HepG2 (cell line): ENCODE results near the gene RANBP17. TPM values are rescaled to one million over a fixed set of nuclear protein-coding genes. Genes with fewer than 3 reads are reported as not detected.
"Not testable (repeated sequence)": the region's sequence is repeated elsewhere in the genome, so short reads cannot be mapped to it uniquely, and the experiment has no call there.

ENCODE experiments used
- ATAC-seq: fragments of 200-7000 bp; cut with Tn5 transposase; 3 replicates; pipeline ENCODE4 v1.9.1; 2020; ENCODE audit warnings: mild to moderate bottlenecking, moderate library complexity
- BruUV-seq: library from RNA; stranded (reverse); fragments of 400-500 nt; replicated peaks from 2 replicates; lab custom pipeline; 2021; lab: Mats Ljungman, UMichigan
- CTCF ChIA-PET: fragments of 300-600 bp; formaldehyde crosslinking; extraction: SDS; loops from one replicate; lab custom pipeline; 2021; ENCODE audit warnings: low total read pairs, inconsistent platforms, low intra/inter-chr PET ratio; lab: Yijun Ruan, JAX
- POLR2A ChIA-PET: fragments of 350-600 bp; sonication (Branson Sonifier 250); formaldehyde crosslinking; loops from one replicate; lab custom pipeline; 2020; ENCODE audit warnings: antibody characterized with exemption, inconsistent platforms; lab: Yijun Ruan, JAX
- DNase-seq: peaks from one replicate; pipeline ENCODE4 v3.0.0-alpha.2; 2015; ENCODE audit warnings: low spot score
- FAIRE-seq: peaks from 3 replicates; lab custom pipeline; 2011; peaks lifted over from hg19 to GRCh38; lab: Jason Lieb, UNC
- H2AFZ ChIP-seq: one replicate; pipeline ENCODE4 v1.6.1; 2011; ENCODE audit warnings: low read length, inconsistent platforms
- H3K27ac ChIP-seq: fragments of 300-600 bp; 3 replicates; pipeline ENCODE4 v1.8.0; 2011; ENCODE audit warnings: mixed run types, mild to moderate bottlenecking, mixed read lengths, low read length, inconsistent platforms; ENCODE audit not compliant: insufficient read depth; ENCODE audit errors: extremely low read length
- H3K27me3 ChIP-seq, 2 experiments: fragments of 200-600 bp in 1 of 2; 2 replicates in 1 of 2; 3 replicates in 1 of 2; pipeline versions ENCODE4 v1.6.0 to v1.8.0; 2011; ENCODE audit warnings: low read length in 2 of 2, mild to moderate bottlenecking in 2 of 2, moderate library complexity in 2 of 2, inconsistent platforms in 1 of 2; ENCODE audit not compliant: insufficient read depth in 2 of 2, control insufficient read depth in 1 of 2
- H3K36me3 ChIP-seq, 2 experiments: fragments of 200-600 bp in 1 of 2; replicated peaks in 1 of 2; 2 replicates in 1 of 2; 3 replicates in 1 of 2; pipeline versions ENCODE4 v1.5.1 to v1.8.0; 2011; ENCODE audit warnings: low read length in 2 of 2, inconsistent platforms in 1 of 2; ENCODE audit not compliant: insufficient read depth in 2 of 2, control insufficient read depth in 1 of 2
- H3K4me1 ChIP-seq: 2 replicates; pipeline ENCODE4 v1.5.1; 2012; ENCODE audit warnings: low read length, inconsistent platforms; ENCODE audit not compliant: insufficient read depth
- H3K4me2 ChIP-seq: 2 replicates; pipeline ENCODE4 v1.6.0; 2011; ENCODE audit warnings: low read depth, low read length, inconsistent platforms
- H3K4me3 ChIP-seq, 3 experiments: fragments of 200-600 bp in 1 of 3; sonication (generic), shearing (Covaris generic) in 1 of 3; replicated peaks in 1 of 3; 2 replicates each; pipeline ENCODE4 v1.5.1; 2011 to 2016; ENCODE audit warnings: low read length in 3 of 3, inconsistent platforms in 2 of 3, low read depth in 2 of 3, mild to moderate bottlenecking in 2 of 3, control low read depth in 1 of 3, mixed read lengths in 1 of 3; ENCODE audit not compliant: insufficient read depth in 1 of 3
- H3K79me2 ChIP-seq: one replicate; pipeline ENCODE4 v1.6.1; 2011; ENCODE audit warnings: low read length, inconsistent platforms; ENCODE audit not compliant: insufficient read depth
- H3K9ac ChIP-seq: 2 replicates; pipeline ENCODE4 v1.6.0; 2011; ENCODE audit warnings: mild to moderate bottlenecking, low read depth, low read length, inconsistent platforms; ENCODE audit not compliant: insufficient read depth
- H3K9me3 ChIP-seq: 2 replicates; pipeline ENCODE4 v1.5.1; 2012; ENCODE audit warnings: mild to moderate bottlenecking, low read length
- H4K20me1 ChIP-seq: 2 replicates; pipeline ENCODE4 v1.6.0; 2011; ENCODE audit warnings: inconsistent platforms, mild to moderate bottlenecking, low read length, moderate library complexity; ENCODE audit not compliant: insufficient read depth
- AHR ChIP-seq: IDR thresholded peaks from 2 replicates; pipeline ENCODE4 v1.6.1; 2018; ENCODE audit warnings: missing genetic modification reagents, missing compliant biosample characterization
- CBX2 ChIP-seq, 2 experiments: fragments of 200-600 bp in 1 of 2; sonication (generic); formaldehyde crosslinking in 1 of 2; IDR thresholded peaks; 2 replicates each; pipeline versions ENCODE4 v1.7.0 to v1.8.1; 2018 to 2022; ENCODE audit warnings: low read depth in 2 of 2, low read length in 1 of 2, mild to moderate bottlenecking in 1 of 2, missing genetic modification reagents in 1 of 2
- FOXM1 ChIP-seq: sonication (generic); formaldehyde crosslinking; IDR thresholded peaks from 2 replicates; pipeline ENCODE4 v1.5.0; 2020; ENCODE audit warnings: missing genetic modification reagents
- GATA4 ChIP-seq: sonication (generic); IDR thresholded peaks from 2 replicates; pipeline ENCODE4 v1.6.1; 2016; ENCODE audit warnings: antibody characterized with exemption, low read depth, borderline replicate concordance
- HNRNPK ChIP-seq: fragments of 200-400 bp; formaldehyde crosslinking; IDR thresholded peaks from 2 replicates; pipeline ENCODE4 v1.6.1; 2018; ENCODE audit warnings: low read length, low read depth, moderate library complexity, mild to moderate bottlenecking; ENCODE audit not compliant: poor library complexity, severe bottlenecking
- IKZF5 ChIP-seq: IDR thresholded peaks from 2 replicates; pipeline ENCODE4 v1.6.1; 2018; ENCODE audit warnings: missing genetic modification reagents, mild to moderate bottlenecking, missing compliant biosample characterization
- MBD4 ChIP-seq: IDR thresholded peaks from 2 replicates; pipeline ENCODE4 v1.6.1; 2012; ENCODE audit warnings: low read length, inconsistent platforms, borderline replicate concordance
- NAIF1 ChIP-seq: sonication (generic); formaldehyde crosslinking; IDR thresholded peaks from 2 replicates; pipeline ENCODE4 v1.5.0; 2020; ENCODE audit warnings: mild to moderate bottlenecking, missing genetic modification reagents, borderline replicate concordance
- RFXAP ChIP-seq: sonication (generic); formaldehyde crosslinking; IDR thresholded peaks from 2 replicates; pipeline ENCODE4 v1.4.0; 2020; ENCODE audit warnings: missing genetic modification reagents, borderline replicate concordance
- SAP130 ChIP-seq: IDR thresholded peaks from 2 replicates; pipeline ENCODE4 v1.6.1; 2016; ENCODE audit warnings: low read depth
- ZKSCAN1 ChIP-seq: fragments of 150-350 bp; IDR thresholded peaks from 2 replicates; pipeline ENCODE4 v1.6.1; 2014; ENCODE audit warnings: low read length
- ZNF354B ChIP-seq: sonication (generic); formaldehyde crosslinking; IDR thresholded peaks from 2 replicates; pipeline ENCODE4 v1.8.0; 2022; ENCODE audit warnings: mild to moderate bottlenecking, missing genetic modification reagents
- ZNF431 ChIP-seq: sonication (generic); formaldehyde crosslinking; IDR thresholded peaks from 2 replicates; pipeline ENCODE4 v1.9.0; 2022; ENCODE audit warnings: missing genetic modification reagents, low read depth, mild to moderate bottlenecking, borderline replicate concordance
- ZNF598 ChIP-seq: sonication (generic); formaldehyde crosslinking; IDR thresholded peaks from 2 replicates; pipeline ENCODE4 v1.5.1; 2020; ENCODE audit warnings: mild to moderate bottlenecking, missing genetic modification reagents, borderline replicate concordance
- ZNF644 ChIP-seq: IDR thresholded peaks from 2 replicates; pipeline ENCODE4 v1.6.1; 2016; ENCODE audit warnings: low read depth
- ZNF770 ChIP-seq: sonication (generic); formaldehyde crosslinking; IDR thresholded peaks from 2 replicates; pipeline ENCODE4 v1.5.0; 2020; ENCODE audit warnings: mild to moderate bottlenecking, missing genetic modification reagents
- WGBS: methylation state at CpG from one replicate; pipeline ENCODE4 v1.1.6; 2017; ENCODE audit warnings: low lambda C conversion rate; 5-methylcytosine and 5-hydroxymethylcytosine counted together
- in situ Hi-C: cut with HindIII; loops from 2 replicates; pipeline ENCODE4 v1.10.0; 2017; ENCODE audit warnings: low pct_unique_long_range_greater_than_20kb; ENCODE audit not compliant: extremely low pct_ligation_motif_present
- intact Hi-C: fragments of 100-400 bp; cut with micrococcal nuclease; formaldehyde crosslinking; loops from one replicate; pipeline ENCODE4 v1.10.0; 2022; ENCODE audit not compliant: unreplicated experiment
- polyA plus RNA-seq, 8 experiments: library from polyadenylated mRNA; depleted of rRNA in 3 of 8; stranded (reverse) in 7 of 8; unstranded in 1 of 8; fragments of >200 nt; fragmentation: Illumina TruSeq in 4 of 8; extraction: Trizol in 4 of 8; gene quantifications; 2 replicates each; pipeline versions ENCODE4 v1.2.1 to v1.2.3, GENCODE V29; 2011 to 2016; ENCODE audit warnings: low read depth in 4 of 8, missing spikeins in 1 of 8, mixed read lengths in 1 of 8; ENCODE audit not compliant: insufficient read depth in 1 of 8
- total RNA-seq, 5 experiments: library from RNA; depleted of rRNA; stranded (reverse); fragments of >200 nt; fragmentation: Illumina TruSeq; extraction: Trizol; gene quantifications; 2 replicates each; pipeline ENCODE4 v1.2.3, GENCODE V29; 2016; ENCODE audit warnings: low read depth in 1 of 5
- TF ChIP-seq, protein P1 (sequence below): sonication (generic); formaldehyde crosslinking; IDR thresholded peaks from 2 replicates; pipeline ENCODE4 v1.4.0; 2020; ENCODE audit warnings: mild to moderate bottlenecking, missing genetic modification reagents, borderline replicate concordance

The RANBP17 gene
- total and polyA plus RNA-seq, 2 of the 13 experiments (the other 11 are each of a cell fraction or from before 2014, with no cell fraction given) = not detected

DNA sequence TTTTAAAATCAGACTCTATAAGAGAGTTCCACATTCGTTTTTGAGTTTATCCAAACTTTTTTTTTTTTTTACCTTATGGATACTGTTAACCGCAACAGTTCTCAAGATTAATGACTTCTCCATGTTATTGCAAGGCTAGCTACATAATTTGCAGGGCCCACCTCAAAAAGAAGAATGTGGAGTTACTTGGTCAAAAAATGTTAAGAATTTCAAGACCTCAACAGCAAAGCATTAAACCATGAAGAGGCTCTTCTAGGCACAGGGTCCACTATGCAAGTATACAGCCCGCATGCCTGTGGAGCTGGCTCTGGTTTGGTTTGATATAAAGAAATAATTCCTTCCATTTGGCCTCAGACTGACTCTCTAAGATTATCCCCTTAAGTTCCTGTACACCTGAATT lies 313.9 kb downstream of the RANBP17 start:
- no peaks in the 10 kb centered on the region for H4K20me1 ChIP-seq
- 44% methylated on average over 3 of the region's 3 CpGs for WGBS
- no peak for ATAC-seq
- BruUV-seq = no TSS peak
- no peak overlapping the region for H2AFZ ChIP-seq
- no peak overlapping the region for H3K27ac ChIP-seq
- intact Hi-C loops (no loop called here), in situ Hi-C loops (no loop called here)
- H3K4me3 ChIP-seq = no peak overlapping the region
- TF ChIP-seq IKZF5 (CRISPR knock-in tag) = no peak
- TF ChIP-seq, protein P1, sequence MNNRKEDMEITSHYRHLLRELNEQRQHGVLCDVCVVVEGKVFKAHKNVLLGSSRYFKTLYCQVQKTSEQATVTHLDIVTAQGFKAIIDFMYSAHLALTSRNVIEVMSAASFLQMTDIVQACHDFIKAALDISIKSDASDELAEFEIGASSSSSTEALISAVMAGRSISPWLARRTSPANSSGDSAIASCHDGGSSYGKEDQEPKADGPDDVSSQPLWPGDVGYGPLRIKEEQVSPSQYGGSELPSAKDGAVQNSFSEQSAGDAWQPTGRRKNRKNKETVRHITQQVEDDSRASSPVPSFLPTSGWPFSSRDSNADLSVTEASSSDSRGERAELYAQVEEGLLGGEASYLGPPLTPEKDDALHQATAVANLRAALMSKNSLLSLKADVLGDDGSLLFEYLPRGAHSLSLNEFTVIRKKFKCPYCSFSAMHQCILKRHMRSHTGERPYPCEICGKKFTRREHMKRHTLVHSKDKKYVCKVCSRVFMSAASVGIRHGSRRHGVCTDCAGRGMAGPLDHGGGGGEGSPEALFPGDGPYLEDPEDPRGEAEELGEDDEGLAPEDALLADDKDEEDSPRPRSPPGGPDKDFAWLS (CRISPR knock-in tag) = no peak
- no peak for TF ChIP-seq NAIF1 (CRISPR knock-in tag)
- TF ChIP-seq MBD4 = no peak
- TF ChIP-seq RFXAP = no peak
- TF ChIP-seq ZNF598 = no peak
- no peak for TF ChIP-seq HNRNPK
- TF ChIP-seq CBX2 (IDR thresholded peaks at IDR 0.05; ENCODE audit: low read depth, low read length) = no peak
- no peak for TF ChIP-seq CBX2 (CRISPR knock-in tag; IDR thresholded peaks at IDR 0.05; ENCODE audit: low read depth)
- TF ChIP-seq GATA4 = no peak
- no peak for TF ChIP-seq ZNF770 (CRISPR knock-in tag)
- TF ChIP-seq ZNF431 (CRISPR knock-in tag) = no peak
- TF ChIP-seq ZNF644 (CRISPR knock-in tag) = no peak
- no peak for TF ChIP-seq ZNF354B
- TF ChIP-seq FOXM1 (CRISPR knock-in tag) = no peak
- no peak for TF ChIP-seq SAP130 (CRISPR knock-in tag)
- TF ChIP-seq AHR (CRISPR knock-in tag) = no peak
- TF ChIP-seq ZKSCAN1 = no peak
- no peaks in the 10 kb centered on the region for H3K79me2 ChIP-seq
- H3K9me3 ChIP-seq = no peaks in the 10 kb centered on the region
- H3K36me3 ChIP-seq = no peaks in the 10 kb centered on the region
- no peak for FAIRE-seq
- CTCF ChIA-PET = no interaction called here
- no peaks in the 10 kb centered on the region for H3K4me1 ChIP-seq
- H3K27me3 ChIP-seq = no peaks in the 10 kb centered on the region
- POLR2A ChIA-PET = no interaction called here
- no peak for DNase-seq
- no peak overlapping the region for H3K4me2 ChIP-seq
- no peak overlapping the region for H3K9ac ChIP-seq

DNA sequence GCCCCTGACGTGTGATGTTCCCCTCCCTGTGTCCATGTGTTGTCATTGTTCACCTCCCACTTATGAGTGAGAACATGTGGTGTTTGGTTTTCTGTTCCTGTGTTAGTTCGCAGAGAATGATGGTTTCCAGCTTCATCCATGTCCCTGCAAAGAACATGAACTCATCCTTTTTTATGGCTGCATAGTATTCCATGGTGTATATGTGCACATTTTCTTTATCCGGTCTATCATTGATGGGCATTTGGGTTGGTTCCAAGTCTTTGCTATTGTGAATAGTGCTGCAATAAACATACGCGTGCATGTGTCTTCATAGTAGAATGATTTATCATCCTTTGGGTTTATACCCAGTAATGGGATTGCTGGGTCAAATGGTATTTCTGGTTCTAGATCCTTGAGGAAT lies 316.4 kb downstream of the RANBP17 start:
- FAIRE-seq, CTCF ChIA-PET, in situ Hi-C loops: not testable (repeated sequence)

More for the DNA sequence above, 316.4 kb downstream of the RANBP17 start:
- H2AFZ ChIP-seq, BruUV-seq, H3K9ac ChIP-seq, H3K36me3 ChIP-seq, H3K4me1 ChIP-seq, H3K27ac ChIP-seq, H3K27me3 ChIP-seq, H3K4me3 ChIP-seq, ATAC-seq, H3K9me3 ChIP-seq, H3K79me2 ChIP-seq, intact Hi-C loops, DNase-seq, H3K4me2 ChIP-seq, H4K20me1 ChIP-seq, POLR2A ChIA-PET: not testable (repeated sequence)
- 60% methylated on average over 5 of the region's 5 CpGs for WGBS
